Sigmoid colon (tissue), 4 donors: Measurements from ENCODE around the gene TBC1D19.

ENCODE experiments used
- CTCF ChIP-seq, 4 experiments: fragments of 450-650 bp in 3 of 4; fragments of 200-600 bp in 1 of 4; IDR thresholded peaks; one replicate each; pipeline ENCODE4 v1.5.1; 2016 to 2019; ENCODE audit warnings: antibody characterized with exemption in 4 of 4, mild to moderate bottlenecking in 3 of 4, moderate library complexity in 2 of 4
- EP300 ChIP-seq, 4 donors: sonication (generic); formaldehyde crosslinking; IDR thresholded peaks; one replicate each; pipeline ENCODE4 v1.6.1; 2017; ENCODE audit warnings: antibody characterized with exemption in 4 of 4
- POLR2A ChIP-seq, 2 donors: fragments of 450-650 bp; IDR thresholded peaks; one replicate each; pipeline ENCODE4 v1.6.1; 2016; ENCODE audit warnings: antibody characterized with exemption in 2 of 2, mild to moderate bottlenecking in 2 of 2, moderate library complexity in 2 of 2
- POLR2AphosphoS5 ChIP-seq, 4 donors: sonication (generic); formaldehyde crosslinking; IDR thresholded peaks; one replicate each; pipeline ENCODE4 v1.6.1; 2017; ENCODE audit warnings: antibody characterized with exemption in 4 of 4

GRCh38 chr4:26764231-26764630, 180.3 kb downstream of the TBC1D19 start:
- TF ChIP-seq CTCF (IDR thresholded peaks at IDR 0.05): no peak
- no peak for TF ChIP-seq POLR2A (IDR thresholded peaks at IDR 0.05)
- TF ChIP-seq EP300 (IDR thresholded peaks at IDR 0.05): no peak
- TF ChIP-seq POLR2AphosphoS5 (IDR thresholded peaks at IDR 0.05): no peak
